SK-N-SH treated with all-trans-retinoic acid at 6 μM for 48 hours (cell line): ENCODE data around the gene ATPAF1.
A peak's percentile ranks its signal among the peaks of the same experiment; 100 is the strongest.

Experiments used
- ATAC-seq: fragments of 200-7000 bp; cut with Tn5 transposase; 3 replicates; pipeline ENCODE4 v1.9.1; 2020; ENCODE audit warnings: mild to moderate bottlenecking, moderate library complexity
- ARNTL ChIP-seq: fragments of 450-650 bp; formaldehyde crosslinking; IDR thresholded peaks from 2 replicates; pipeline ENCODE4 v1.5.0; 2020; ENCODE audit warnings: low read depth, mild to moderate bottlenecking, moderate library complexity, borderline replicate concordance
- BACH2 ChIP-seq: fragments of 250-450 bp; sonication (Bioruptor Pico); IDR thresholded peaks from 2 replicates; pipeline ENCODE4 v1.9.0; 2021; ENCODE audit warnings: mild to moderate bottlenecking, borderline replicate concordance
- CSDC2 ChIP-seq: fragments of 250-450 bp; sonication (Bioruptor Pico); IDR thresholded peaks from 2 replicates; pipeline ENCODE4 v1.5.0; 2020; ENCODE audit warnings: mild to moderate bottlenecking, moderate library complexity
- ESRRG ChIP-seq: fragments of 250-450 bp; sonication (Bioruptor Pico); IDR thresholded peaks from 2 replicates; pipeline ENCODE4 v1.6.1; 2021; ENCODE audit warnings: mild to moderate bottlenecking
- GLIS3 ChIP-seq: fragments of 250-450 bp; sonication (Bioruptor Pico); IDR thresholded peaks from 2 replicates; pipeline ENCODE4 v1.5.0; 2020; ENCODE audit warnings: mild to moderate bottlenecking, moderate library complexity
- ISL1 ChIP-seq: fragments of 250-450 bp; sonication (Bioruptor Pico); IDR thresholded peaks from 2 replicates; pipeline ENCODE4 v2.1.2; 2022; ENCODE audit warnings: mild to moderate bottlenecking, moderate library complexity
- OSR1 ChIP-seq: fragments of 250-450 bp; sonication (Bioruptor Pico); IDR thresholded peaks from 2 replicates; pipeline ENCODE4 v1.8.0; 2022; ENCODE audit warnings: moderate library complexity, mild to moderate bottlenecking, inconsistent platforms
- PPARA ChIP-seq: fragments of 250-450 bp; sonication (Bioruptor Pico); IDR thresholded peaks from 2 replicates; pipeline ENCODE4 v1.5.0; 2020; ENCODE audit warnings: mild to moderate bottlenecking, borderline replicate concordance
- RARB ChIP-seq: fragments of 250-450 bp; sonication (Bioruptor Pico); IDR thresholded peaks from 2 replicates; pipeline ENCODE4 v1.8.0; 2021; ENCODE audit warnings: mild to moderate bottlenecking, moderate library complexity
- SNAI2 ChIP-seq: fragments of 250-450 bp; sonication (Bioruptor Pico); IDR thresholded peaks from 2 replicates; pipeline ENCODE4 v1.5.0; 2020; ENCODE audit warnings: mild to moderate bottlenecking, moderate library complexity
- TCF4 ChIP-seq: fragments of 250-450 bp; sonication (Bioruptor Pico); IDR thresholded peaks from 2 replicates; pipeline ENCODE4 v1.8.0; 2021; ENCODE audit warnings: mild to moderate bottlenecking, moderate library complexity, borderline replicate concordance
- TOX ChIP-seq: fragments of 250-450 bp; sonication (Bioruptor Pico); IDR thresholded peaks from 2 replicates; pipeline ENCODE4 v1.8.0; 2021; ENCODE audit warnings: mild to moderate bottlenecking, moderate library complexity, borderline replicate concordance
- ZC3H10 ChIP-seq: fragments of 250-450 bp; sonication (Bioruptor Pico); IDR thresholded peaks from 2 replicates; pipeline ENCODE4 v1.5.1; 2021; ENCODE audit warnings: mild to moderate bottlenecking, moderate library complexity
- ZFP3 ChIP-seq: fragments of 250-450 bp; sonication (Bioruptor Pico); IDR thresholded peaks from 2 replicates; pipeline ENCODE4 v1.5.0; 2020; ENCODE audit warnings: mild to moderate bottlenecking, moderate library complexity
- ZFP30 ChIP-seq: fragments of 450-650 bp; formaldehyde crosslinking; IDR thresholded peaks from 2 replicates; pipeline ENCODE4 v1.5.0; 2022; ENCODE audit warnings: mild to moderate bottlenecking, moderate library complexity
- ZNF565 ChIP-seq: fragments of 450-650 bp; formaldehyde crosslinking; conservative IDR thresholded peaks from 2 replicates; pipeline ENCODE4 v1.5.0; 2020; ENCODE audit warnings: low read depth, mild to moderate bottlenecking, moderate library complexity
- ZNF70 ChIP-seq: fragments of 450-650 bp; formaldehyde crosslinking; IDR thresholded peaks from 2 replicates; pipeline ENCODE4 v1.5.0; 2020; ENCODE audit warnings: mild to moderate bottlenecking, moderate library complexity
- ZNF8 ChIP-seq: fragments of 450-650 bp; formaldehyde crosslinking; IDR thresholded peaks from 2 replicates; pipeline ENCODE4 v1.5.0; 2020; ENCODE audit warnings: mild to moderate bottlenecking, moderate library complexity
- TF ChIP-seq, protein P1 (sequence below): fragments of 250-450 bp; sonication (Bioruptor Pico); IDR thresholded peaks from 2 replicates; pipeline ENCODE4 v1.5.1; 2020; ENCODE audit warnings: low read depth, mild to moderate bottlenecking, moderate library complexity
- TF ChIP-seq, protein P2 (sequence below): fragments of 250-450 bp; sonication (Bioruptor Pico); IDR thresholded peaks from 2 replicates; pipeline ENCODE4 v1.5.0; 2020; ENCODE audit warnings: mild to moderate bottlenecking, moderate library complexity
- TF ChIP-seq, protein P3 (sequence below): fragments of 250-450 bp; sonication (Bioruptor Pico); IDR thresholded peaks from 2 replicates; pipeline ENCODE4 v1.8.0; 2020; ENCODE audit warnings: mild to moderate bottlenecking, moderate library complexity, borderline replicate concordance
- TF ChIP-seq, protein P4 (sequence below): fragments of 250-450 bp; sonication (Bioruptor Pico); IDR thresholded peaks from 2 replicates; pipeline ENCODE4 v1.8.0; 2021; ENCODE audit warnings: low read depth, mild to moderate bottlenecking, moderate library complexity, borderline replicate concordance
- TF ChIP-seq, protein P5 (sequence below): fragments of 250-450 bp; sonication (Bioruptor Pico); IDR thresholded peaks from 2 replicates; pipeline ENCODE4 v1.5.1; 2021; ENCODE audit warnings: mild to moderate bottlenecking, moderate library complexity

The ATPAF1 gene

DNA sequence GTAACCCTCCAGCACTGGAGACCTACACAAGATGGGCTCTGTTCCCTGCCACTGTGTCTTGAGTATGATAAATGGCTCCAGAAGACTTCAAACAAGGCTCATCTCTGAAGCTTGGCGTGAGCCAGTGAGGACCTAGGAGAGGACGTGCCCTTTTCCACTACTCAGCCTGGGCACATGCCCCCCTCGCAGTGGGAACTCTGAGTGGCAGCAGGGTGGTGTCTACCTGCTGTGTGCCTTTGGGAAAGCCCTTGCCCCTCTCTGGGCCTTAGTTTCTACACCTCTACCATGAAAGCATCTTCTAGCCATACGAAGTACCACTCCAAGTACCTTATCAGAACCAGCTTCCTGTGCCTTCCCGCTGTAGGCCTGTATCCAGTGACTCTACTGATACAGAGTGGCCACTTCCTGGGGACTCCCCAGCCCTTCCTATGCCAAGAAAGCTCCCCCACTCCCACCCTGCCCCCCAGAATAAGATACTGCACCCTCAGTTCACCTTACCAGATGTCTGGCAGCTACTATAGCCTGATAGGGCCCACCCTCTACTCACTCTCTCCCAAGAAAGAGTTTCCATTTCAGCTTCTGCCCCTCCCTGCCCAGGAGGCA, 48.4 kb downstream of the ATPAF1 start:
- no peak for ATAC-seq
- TF ChIP-seq CSDC2 (CRISPR knock-in tag) (no peak), ZNF8 (CRISPR knock-in tag) (no peak), RARB (CRISPR knock-in tag) (no peak), ZNF565 (CRISPR knock-in tag) (no peak), ZNF70 (CRISPR knock-in tag) (no peak), GLIS3 (no peak), ZFP3 (CRISPR knock-in tag) (no peak)
- TF ChIP-seq, protein P1, sequence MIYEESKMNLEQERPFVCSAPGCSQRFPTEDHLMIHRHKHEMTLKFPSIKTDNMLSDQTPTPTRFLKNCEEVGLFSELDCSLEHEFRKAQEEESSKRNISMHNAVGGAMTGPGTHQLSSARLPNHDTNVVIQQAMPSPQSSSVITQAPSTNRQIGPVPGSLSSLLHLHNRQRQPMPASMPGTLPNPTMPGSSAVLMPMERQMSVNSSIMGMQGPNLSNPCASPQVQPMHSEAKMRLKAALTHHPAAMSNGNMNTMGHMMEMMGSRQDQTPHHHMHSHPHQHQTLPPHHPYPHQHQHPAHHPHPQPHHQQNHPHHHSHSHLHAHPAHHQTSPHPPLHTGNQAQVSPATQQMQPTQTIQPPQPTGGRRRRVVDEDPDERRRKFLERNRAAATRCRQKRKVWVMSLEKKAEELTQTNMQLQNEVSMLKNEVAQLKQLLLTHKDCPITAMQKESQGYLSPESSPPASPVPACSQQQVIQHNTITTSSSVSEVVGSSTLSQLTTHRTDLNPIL (CRISPR knock-in tag): no peak

DNA sequence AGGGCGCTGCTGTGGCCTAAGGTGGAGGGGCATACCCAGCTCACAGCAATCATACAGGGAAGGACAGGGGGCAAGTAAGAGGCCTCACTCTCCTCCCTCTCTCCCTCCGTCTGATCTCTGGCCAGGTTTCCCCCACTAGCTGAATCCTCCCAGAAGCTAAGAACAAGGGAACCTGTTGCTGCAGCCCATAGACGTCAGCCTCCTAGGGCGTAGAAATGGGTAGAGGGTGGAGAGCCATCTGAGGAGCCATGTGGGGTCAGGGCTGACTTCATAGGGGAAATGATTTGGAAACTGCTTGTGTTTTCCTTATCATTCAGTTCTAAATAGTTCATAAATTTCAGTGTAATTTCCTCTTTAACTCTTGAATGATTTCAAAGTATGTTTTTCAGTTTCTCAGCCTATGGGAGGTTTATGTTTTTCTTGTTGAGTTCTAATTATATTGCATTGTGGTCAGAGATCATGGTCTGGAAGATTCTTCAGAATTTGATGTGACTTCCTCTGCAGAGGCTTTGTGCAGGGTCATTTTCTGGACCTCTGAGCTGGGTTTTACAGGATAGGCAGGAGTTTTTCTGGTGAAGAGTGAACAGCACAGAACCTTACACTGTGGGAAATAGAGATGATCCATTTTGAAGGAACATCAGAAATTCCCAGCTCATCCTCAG, 49.3 kb downstream of the ATPAF1 start:
- ATAC-seq: no peak
- TF ChIP-seq ZC3H10 (CRISPR knock-in tag) (no peak), GLIS3 (no peak), ZNF70 (CRISPR knock-in tag) (no peak), ESRRG (CRISPR knock-in tag) (no peak), ZNF565 (CRISPR knock-in tag) (no peak)

DNA sequence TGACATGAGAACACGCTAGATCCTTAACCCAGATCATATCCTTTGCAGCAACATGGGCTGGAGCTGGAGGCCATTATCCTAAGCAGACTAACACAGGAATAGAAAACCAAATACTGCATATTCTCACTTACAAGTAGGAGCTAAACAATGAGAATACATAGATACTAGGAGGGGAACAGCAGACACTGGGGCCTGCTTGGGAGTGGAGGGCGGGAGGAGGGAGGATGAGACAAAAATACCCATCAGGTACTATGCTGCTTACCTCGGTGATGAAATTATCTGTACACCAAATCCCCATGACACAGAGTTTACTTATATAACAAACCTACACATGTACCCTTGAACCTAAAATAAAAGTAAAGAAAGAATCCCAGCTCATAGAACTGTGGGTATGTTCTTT, 50.3 kb downstream of the ATPAF1 start:
- no peak for ATAC-seq
- TF ChIP-seq, protein P2, sequence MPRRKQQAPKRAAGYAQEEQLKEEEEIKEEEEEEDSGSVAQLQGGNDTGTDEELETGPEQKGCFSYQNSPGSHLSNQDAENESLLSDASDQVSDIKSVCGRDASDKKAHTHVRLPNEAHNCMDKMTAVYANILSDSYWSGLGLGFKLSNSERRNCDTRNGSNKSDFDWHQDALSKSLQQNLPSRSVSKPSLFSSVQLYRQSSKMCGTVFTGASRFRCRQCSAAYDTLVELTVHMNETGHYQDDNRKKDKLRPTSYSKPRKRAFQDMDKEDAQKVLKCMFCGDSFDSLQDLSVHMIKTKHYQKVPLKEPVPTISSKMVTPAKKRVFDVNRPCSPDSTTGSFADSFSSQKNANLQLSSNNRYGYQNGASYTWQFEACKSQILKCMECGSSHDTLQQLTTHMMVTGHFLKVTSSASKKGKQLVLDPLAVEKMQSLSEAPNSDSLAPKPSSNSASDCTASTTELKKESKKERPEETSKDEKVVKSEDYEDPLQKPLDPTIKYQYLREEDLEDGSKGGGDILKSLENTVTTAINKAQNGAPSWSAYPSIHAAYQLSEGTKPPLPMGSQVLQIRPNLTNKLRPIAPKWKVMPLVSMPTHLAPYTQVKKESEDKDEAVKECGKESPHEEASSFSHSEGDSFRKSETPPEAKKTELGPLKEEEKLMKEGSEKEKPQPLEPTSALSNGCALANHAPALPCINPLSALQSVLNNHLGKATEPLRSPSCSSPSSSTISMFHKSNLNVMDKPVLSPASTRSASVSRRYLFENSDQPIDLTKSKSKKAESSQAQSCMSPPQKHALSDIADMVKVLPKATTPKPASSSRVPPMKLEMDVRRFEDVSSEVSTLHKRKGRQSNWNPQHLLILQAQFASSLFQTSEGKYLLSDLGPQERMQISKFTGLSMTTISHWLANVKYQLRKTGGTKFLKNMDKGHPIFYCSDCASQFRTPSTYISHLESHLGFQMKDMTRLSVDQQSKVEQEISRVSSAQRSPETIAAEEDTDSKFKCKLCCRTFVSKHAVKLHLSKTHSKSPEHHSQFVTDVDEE: no peak
- TF ChIP-seq ZFP3 (CRISPR knock-in tag): no peak
- no peak for TF ChIP-seq OSR1 (CRISPR knock-in tag)
- TF ChIP-seq ZC3H10 (CRISPR knock-in tag): no peak
- no peak for TF ChIP-seq ZNF565 (CRISPR knock-in tag)
- TF ChIP-seq, protein P3, sequence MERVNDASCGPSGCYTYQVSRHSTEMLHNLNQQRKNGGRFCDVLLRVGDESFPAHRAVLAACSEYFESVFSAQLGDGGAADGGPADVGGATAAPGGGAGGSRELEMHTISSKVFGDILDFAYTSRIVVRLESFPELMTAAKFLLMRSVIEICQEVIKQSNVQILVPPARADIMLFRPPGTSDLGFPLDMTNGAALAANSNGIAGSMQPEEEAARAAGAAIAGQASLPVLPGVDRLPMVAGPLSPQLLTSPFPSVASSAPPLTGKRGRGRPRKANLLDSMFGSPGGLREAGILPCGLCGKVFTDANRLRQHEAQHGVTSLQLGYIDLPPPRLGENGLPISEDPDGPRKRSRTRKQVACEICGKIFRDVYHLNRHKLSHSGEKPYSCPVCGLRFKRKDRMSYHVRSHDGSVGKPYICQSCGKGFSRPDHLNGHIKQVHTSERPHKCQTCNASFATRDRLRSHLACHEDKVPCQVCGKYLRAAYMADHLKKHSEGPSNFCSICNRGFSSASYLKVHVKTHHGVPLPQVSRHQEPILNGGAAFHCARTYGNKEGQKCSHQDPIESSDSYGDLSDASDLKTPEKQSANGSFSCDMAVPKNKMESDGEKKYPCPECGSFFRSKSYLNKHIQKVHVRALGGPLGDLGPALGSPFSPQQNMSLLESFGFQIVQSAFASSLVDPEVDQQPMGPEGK (CRISPR knock-in tag): no peak
- TF ChIP-seq TCF4 (CRISPR knock-in tag): no peak
- TF ChIP-seq ESRRG (CRISPR knock-in tag): no peak
- TF ChIP-seq ISL1 (CRISPR knock-in tag): no peak
- TF ChIP-seq GLIS3: no peak
- TF ChIP-seq, protein P1 (CRISPR knock-in tag): no peak
- no peak for TF ChIP-seq CSDC2 (CRISPR knock-in tag)

DNA sequence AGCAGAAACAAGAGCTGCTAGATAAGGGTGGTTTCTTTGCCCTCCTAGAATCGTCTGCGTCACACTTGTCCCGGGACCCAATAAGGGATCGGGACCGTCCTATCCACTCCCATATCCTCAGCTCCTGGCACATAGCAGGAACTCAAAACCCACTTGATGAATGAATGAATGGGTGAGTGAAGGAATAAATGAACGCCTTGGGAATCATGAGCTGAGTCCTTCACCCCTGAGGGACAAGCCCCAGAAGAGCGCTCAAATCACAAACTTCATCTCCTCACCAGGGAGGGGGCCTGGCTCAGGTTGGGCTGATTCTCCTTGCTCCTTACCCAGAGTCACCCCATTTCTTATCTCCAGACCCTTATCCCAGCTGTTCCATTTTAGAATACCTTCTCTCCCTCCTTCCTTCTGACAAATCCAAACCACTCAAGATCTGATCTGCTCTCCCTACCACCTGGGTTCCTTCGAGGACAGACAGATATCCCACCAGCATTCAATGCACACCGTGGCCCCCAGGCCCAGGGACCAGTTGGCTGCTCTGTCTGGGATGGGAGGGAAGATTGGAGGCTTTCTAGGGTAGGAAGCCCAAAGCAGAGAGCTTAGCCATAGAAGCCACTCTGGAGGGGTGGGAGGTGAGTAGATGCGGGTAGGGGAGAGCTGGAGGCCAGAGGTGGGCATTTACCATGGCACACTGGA, 50.9 kb downstream of the ATPAF1 start:
- ATAC-seq: peak; percentile 62
- TF ChIP-seq ZC3H10 (CRISPR knock-in tag): no peak
- no peak for TF ChIP-seq GLIS3
- TF ChIP-seq, protein P4, sequence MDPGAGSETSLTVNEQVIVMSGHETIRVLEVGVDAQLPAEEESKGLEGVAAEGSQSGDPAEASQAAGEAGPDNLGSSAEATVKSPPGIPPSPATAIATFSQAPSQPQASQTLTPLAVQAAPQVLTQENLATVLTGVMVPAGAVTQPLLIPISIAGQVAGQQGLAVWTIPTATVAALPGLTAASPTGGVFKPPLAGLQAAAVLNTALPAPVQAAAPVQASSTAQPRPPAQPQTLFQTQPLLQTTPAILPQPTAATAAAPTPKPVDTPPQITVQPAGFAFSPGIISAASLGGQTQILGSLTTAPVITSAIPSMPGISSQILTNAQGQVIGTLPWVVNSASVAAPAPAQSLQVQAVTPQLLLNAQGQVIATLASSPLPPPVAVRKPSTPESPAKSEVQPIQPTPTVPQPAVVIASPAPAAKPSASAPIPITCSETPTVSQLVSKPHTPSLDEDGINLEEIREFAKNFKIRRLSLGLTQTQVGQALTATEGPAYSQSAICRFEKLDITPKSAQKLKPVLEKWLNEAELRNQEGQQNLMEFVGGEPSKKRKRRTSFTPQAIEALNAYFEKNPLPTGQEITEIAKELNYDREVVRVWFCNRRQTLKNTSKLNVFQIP: no peak
- TF ChIP-seq SNAI2 (CRISPR knock-in tag): no peak
- TF ChIP-seq PPARA: no peak
- no peak for TF ChIP-seq ZFP30
- TF ChIP-seq BACH2 (CRISPR knock-in tag): no peak
- TF ChIP-seq TOX (CRISPR knock-in tag): no peak
- TF ChIP-seq CSDC2 (CRISPR knock-in tag): no peak
- no peak for TF ChIP-seq TCF4 (CRISPR knock-in tag)
- TF ChIP-seq, protein P5, sequence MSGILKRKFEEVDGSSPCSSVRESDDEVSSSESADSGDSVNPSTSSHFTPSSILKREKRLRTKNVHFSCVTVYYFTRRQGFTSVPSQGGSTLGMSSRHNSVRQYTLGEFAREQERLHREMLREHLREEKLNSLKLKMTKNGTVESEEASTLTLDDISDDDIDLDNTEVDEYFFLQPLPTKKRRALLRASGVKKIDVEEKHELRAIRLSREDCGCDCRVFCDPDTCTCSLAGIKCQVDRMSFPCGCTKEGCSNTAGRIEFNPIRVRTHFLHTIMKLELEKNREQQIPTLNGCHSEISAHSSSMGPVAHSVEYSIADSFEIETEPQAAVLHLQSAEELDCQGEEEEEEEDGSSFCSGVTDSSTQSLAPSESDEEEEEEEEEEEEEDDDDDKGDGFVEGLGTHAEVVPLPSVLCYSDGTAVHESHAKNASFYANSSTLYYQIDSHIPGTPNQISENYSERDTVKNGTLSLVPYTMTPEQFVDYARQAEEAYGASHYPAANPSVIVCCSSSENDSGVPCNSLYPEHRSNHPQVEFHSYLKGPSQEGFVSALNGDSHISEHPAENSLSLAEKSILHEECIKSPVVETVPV (CRISPR knock-in tag): no peak
- TF ChIP-seq ESRRG (CRISPR knock-in tag): no peak
- TF ChIP-seq ARNTL: no peak
